GM18520 (cell line): ENCODE data around the gene P2RY8.
"Not testable (repeated sequence)": the region's sequence is repeated elsewhere in the genome, so short reads cannot be mapped to it uniquely, and the experiment has no call there.

ENCODE experiments used
- ATAC-seq: cut with Tn5 transposase; IDR thresholded peaks from one replicate; pipeline ENCODE4 v1.9.1; 2021; ENCODE audit not compliant: unreplicated experiment

The P2RY8 gene

DNA sequence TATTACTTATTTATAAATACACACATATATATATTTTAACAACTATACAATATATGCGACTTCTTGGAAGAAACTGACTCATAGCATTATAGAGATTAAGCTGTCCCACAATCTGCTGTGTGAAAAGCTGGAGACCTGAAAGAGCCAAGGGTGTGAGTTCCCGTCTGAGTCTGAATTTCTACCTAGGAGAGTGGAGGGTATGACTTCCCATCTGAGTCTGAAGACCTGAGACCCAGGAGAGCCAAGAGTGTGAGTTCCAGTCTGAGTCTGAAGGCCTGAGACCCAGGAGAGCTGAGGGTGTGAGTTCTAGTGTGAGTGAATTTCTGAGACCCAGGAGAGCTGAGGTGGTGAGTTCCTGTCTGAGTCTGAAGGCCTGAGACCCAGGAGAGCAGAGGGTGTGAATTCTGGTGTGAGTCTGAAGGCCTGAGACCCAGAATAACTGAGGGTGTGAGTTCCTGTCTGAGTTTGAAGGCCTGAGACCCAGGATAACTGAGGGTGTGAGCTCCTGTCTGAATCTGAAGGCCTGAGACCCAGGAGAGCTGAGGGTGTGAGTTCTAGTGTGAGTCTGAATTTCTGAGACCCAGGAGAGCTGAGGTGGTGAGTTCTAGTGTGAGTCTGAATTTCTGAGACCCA lies 8.9 kb upstream of the P2RY8 start:
- no peak for ATAC-seq

DNA sequence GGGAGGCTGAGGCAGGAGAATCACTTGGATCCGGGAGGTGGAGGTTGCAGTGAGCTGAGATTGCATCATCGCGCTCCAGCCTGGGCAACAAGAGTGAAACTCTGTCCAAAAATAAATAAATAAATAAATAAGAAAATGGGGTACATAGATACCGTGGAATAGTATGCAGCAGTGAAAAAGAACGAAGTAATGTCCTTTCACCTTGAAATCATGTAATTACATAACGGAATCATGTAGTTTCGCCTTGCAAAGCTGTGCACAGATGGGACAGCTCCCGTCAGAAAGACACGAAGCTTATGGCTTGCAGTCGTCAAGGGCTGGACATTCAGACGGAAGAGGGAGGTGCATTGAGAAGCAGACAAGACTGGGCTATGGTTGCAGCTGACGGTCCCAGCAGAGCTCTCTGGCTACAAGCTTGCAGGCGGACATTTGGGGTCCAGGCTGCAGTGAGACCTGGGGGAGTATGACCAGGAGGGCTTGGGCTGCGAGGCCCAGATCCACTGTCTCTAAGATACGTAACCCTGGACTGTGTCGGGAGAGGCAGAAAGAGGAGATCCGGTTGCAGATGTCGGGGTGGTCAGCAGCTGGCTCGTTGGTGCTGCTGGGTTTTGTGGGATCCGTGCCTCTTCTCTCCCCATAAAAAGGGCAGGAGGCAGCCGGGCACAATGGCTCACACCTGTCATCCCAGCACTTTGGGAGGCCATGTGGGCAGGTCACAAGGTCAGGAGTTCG lies 6.2 kb upstream of the P2RY8 start:
- no peak for ATAC-seq

GRCh38 chrX:1539146-1539545 lies 2.2 kb upstream of the P2RY8 start:
- not testable (repeated sequence) for ATAC-seq

DNA sequence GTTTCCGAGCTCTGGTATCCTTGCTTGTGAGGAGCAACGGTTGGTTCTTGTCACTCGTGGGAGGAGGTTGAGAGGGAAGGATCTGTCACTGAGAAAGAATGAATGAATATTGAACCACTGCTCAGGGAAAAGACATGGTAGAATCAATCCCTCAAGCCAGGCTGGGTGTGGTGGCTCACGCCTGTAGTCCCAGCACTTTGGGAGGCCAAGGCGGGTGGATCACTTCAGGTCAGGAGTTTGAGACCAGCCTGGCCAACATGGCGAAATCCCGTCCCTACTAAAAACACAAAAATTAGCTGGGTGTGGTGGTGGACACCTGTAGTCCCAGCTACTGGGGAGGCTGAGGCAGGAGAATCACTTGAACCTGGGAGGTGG lies 718 bp upstream of the P2RY8 start:
- not testable (repeated sequence) for ATAC-seq

GRCh38 chrX:1536712-1537030 lies 314 bp downstream of the P2RY8 start:
- ATAC-seq = no peak

- ATAC-seq = no peak
These were observed 1.5 kb downstream of the P2RY8 start for GRCh38 chrX:1535241-1536041.

- no peak for ATAC-seq
These were observed 2.5 kb downstream of the P2RY8 start for GRCh38 chrX:1534301-1535168.

DNA sequence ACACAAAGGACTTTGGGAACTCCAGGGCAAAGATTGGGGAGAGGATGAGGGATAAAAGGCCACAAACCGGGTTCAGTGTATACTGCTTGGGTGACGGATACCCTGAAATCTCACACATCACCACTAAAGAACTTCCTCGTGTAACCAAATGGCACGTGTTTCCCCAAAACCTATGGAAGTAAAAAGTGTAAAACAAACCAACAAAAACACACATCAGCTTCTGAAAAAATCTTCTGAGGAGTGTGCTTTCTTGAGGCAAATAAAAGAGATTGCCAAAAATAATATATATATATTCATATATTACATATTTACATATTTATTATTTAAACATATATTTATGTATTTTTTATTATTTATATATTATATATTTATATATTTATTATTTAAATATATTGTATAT lies 3.9 kb downstream of the P2RY8 start:
- no peak for ATAC-seq

DNA sequence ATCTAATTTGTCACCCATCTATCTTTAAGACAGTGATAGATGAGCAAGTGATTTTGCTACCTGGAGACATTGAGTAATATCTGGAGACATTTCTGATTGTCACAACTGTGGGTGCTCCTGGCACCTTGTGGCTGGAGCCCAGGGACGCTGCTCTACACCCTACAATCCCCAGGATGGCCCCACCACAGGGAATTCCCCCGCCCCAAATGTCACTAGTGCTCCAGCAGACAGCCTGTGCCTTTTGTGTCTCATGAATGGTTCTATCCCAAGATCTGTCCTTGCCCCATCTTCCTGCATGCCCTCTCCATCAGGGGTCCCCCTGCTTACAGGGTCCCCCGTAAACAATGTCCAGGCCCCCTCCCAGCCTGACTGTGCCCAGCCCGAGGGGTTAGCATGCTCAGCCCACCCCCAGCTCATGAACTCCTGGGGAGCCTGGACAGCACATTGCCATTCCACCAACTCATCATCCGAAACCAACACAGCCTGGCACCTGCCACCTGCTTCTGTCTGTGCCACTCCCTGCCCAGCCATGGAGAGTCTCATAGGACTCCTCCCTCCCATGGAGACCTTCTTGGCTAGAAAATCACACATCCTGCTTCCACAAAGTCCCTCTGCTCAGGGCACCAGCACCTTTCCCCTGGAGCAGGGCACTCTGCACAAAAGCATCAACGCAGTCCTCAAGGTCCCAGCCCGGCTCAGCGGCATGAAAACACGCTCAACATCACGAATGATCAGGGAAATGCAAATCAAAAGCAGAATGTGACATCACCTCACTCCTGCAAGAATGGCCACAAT lies 5.7 kb downstream of the P2RY8 start:
- ATAC-seq = no peak

- ATAC-seq = no peak
These were observed 7.2 kb downstream of the P2RY8 start for GRCh38 chrX:1529756-1530155.

DNA sequence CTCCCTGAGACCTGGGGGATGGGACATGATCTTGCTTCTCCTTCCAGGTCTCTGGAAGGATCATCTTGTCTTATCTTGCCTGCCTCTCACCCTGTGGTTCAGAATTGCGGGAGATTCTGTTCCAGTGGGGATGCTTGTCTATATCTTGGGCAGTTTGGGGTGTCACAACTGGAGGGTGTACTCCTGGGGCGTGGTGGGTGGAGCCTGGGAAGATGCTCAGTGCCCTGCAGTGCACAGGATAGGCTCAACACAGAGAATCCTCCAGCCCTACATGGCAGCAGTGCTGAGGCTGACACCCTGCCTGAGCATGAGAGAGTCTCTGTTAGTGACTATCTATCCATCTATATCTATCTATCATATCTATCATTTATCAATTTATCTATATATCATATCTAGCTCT lies 7.7 kb downstream of the P2RY8 start:
- no peak for ATAC-seq

DNA sequence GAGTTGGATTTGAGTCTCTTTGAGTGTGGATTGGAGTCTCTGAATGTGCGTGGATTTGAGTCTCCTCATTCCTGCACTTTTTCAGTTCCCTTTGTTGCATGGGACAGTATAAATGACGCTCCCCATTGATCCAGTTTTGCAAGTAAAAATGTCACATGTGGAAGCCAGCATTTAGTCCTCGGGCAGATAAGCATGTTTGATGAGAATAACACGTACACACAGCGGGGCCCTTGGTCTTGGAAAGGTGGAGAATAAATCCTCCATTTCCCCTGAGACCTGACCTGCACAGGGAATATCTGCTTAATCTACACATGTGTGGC lies 8.1 kb downstream of the P2RY8 start:
- no peak for ATAC-seq

DNA sequence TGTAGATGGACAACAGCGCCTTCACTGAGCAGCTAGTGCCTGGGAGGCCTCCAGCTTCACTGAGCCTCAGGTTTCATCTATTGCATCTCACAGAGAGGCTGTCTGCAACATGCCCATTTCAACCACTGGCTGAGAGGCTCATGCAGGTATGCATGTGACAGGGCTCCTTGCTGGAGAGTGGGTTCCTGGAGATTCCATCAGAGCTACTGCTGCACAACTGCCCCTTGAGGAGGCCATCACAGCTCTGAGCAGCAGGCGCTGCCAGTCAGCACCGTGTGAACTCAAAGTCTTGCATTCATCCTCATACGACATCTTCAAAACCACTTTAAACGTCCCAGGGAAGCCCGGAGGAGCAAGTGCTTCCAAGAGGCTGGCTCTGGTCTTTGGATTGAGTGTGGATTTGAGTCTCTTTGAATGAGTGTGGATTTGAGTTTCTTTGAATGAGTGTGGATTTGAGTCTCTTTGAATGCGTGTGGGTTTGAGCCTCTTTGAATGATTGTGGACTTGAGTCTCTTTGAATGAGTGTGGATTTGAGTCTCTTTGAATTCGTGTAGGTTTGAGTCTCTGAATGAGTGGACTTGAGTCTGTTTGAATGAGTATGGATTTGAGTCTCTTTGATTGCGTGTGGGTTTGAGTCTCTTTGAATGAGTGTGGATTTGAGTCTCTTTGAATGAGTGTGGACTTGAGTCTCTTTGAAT lies 8.7 kb downstream of the P2RY8 start:
- no peak for ATAC-seq

- no peak for ATAC-seq
These were observed 9.5 kb downstream of the P2RY8 start for GRCh38 chrX:1527457-1527856.

DNA sequence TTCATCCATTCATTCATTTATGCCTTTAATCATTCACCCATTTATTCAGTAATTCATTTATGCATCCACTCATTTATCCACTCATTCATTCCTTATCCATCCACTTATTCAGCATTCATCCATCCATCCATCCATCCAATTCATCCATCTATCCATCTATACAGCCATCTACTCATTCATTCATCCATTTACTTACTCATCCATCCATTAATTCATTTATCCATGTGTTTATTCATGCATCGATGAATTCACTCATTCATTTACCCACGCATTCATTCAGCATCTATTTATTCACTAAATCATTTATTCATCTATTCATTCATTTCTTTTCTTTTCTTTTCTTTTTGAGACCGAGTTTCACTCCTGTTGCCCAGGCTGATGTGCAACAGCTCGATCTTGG lies 10.4 kb downstream of the P2RY8 start:
- ATAC-seq = no peak

DNA sequence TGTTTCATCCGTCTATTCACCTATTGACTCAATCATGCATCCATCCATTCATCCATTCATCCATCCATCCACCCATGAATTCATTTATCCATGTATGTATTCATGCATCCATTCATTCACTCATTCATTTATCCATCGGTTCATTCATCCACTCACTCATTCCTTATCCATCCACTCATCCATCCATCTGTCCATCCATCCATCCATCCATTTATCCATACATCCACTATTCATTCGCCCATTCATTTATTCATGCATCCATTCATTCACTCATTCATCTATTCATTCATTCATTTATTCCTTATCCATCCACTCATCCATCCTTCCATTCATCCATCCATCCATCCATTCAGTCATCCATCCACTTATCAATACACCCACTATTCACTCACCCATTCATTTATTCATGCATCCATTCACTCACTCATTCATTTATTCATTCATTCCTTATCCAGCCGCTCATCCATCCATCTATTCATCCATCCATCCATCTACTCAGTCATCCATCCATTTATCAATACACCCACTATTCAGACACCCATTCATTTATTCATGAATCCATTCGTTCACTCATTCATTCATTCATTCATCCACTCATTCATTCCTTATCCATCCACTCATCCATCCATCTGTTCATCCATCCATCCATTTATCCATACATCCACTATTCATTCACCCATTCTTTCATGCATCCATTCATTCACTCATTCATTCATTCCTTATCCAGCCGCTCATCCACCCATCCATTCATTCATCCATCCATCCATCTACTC lies 11.2 kb downstream of the P2RY8 start:
- ATAC-seq = no peak

DNA sequence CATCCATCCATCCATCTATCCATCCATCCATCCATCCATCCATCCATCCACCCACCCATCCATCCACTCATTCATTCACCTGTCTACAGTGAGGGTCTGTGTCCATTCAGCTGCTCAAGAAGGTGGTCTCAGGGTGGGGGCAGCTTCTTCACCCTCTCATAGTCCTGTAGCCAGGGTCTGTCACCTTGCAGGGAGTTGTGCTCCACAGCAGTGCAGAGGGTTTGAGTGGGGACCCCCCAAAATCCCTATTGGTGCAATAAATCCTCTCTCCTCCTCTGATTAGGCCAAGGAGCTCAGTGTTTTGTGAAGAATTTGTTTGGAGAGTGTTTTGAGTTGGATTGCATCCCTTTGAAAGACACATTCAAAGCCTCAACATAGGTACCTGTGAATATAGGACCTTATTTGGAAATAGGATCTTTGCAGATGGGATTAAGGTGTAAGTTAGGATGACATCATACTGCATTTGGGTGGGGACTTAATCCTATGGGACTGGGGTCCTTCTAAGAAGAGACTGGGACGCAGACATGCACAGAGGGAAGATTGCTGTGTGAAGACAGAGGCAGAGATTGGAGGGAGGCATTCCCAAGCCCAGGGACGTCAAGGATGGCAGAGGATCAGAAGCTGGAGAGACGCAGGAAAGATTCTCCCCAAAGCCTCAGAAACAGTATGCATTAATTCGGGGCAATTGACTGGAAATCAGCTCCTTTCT lies 12.0 kb downstream of the P2RY8 start:
- no peak for ATAC-seq

GRCh38 chrX:1522905-1523304 lies 14.1 kb downstream of the P2RY8 start:
- ATAC-seq = not testable (repeated sequence)
